Esophagus squamous epithelium (tissue), 4 donors: ENCODE measurements around the gene ERN1.

Experiments used
- POLR2A ChIP-seq, 4 donors: fragments of 450-650 bp; IDR thresholded peaks; one replicate each; pipeline ENCODE4 v1.6.1; 2017; ENCODE audit warnings: antibody characterized with exemption in 4 of 4, mild to moderate bottlenecking in 4 of 4, moderate library complexity in 3 of 4
- TF ChIP-seq, protein P1 (sequence below), 6 experiments: fragments of 450-650 bp in 4 of 6; fragments of 200-600 bp in 2 of 6; sonication (generic) in 2 of 6; IDR thresholded peaks; one replicate each; pipeline ENCODE4 v1.5.1; 2016 to 2019; ENCODE audit warnings: antibody characterized with exemption in 6 of 6, mild to moderate bottlenecking in 4 of 6, moderate library complexity in 4 of 6

GRCh38 chr17:64028874-64029464 lies 101.0 kb downstream of the ERN1 start:
- TF ChIP-seq, protein P1, sequence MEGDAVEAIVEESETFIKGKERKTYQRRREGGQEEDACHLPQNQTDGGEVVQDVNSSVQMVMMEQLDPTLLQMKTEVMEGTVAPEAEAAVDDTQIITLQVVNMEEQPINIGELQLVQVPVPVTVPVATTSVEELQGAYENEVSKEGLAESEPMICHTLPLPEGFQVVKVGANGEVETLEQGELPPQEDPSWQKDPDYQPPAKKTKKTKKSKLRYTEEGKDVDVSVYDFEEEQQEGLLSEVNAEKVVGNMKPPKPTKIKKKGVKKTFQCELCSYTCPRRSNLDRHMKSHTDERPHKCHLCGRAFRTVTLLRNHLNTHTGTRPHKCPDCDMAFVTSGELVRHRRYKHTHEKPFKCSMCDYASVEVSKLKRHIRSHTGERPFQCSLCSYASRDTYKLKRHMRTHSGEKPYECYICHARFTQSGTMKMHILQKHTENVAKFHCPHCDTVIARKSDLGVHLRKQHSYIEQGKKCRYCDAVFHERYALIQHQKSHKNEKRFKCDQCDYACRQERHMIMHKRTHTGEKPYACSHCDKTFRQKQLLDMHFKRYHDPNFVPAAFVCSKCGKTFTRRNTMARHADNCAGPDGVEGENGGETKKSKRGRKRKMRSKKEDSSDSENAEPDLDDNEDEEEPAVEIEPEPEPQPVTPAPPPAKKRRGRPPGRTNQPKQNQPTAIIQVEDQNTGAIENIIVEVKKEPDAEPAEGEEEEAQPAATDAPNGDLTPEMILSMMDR (IDR thresholded peaks at IDR 0.05) = peak; percentile 51 to 87 (median 80)
- TF ChIP-seq POLR2A (IDR thresholded peaks at IDR 0.05) = no peak
